Endothelial cell of hepatic sinusoid (primary cell): Measurements from ENCODE around the gene CDK11A.
"Not testable (repeated sequence)": the region's sequence is repeated elsewhere in the genome, so short reads cannot be mapped to it uniquely, and the experiment has no call there.

Source experiments
- in situ Hi-C: cut with HindIII; loops from 2 replicates; pipeline ENCODE4 v1.10.0; 2017; ENCODE audit warnings: low sequenced_read_pairs

Gene CDK11A

DNA sequence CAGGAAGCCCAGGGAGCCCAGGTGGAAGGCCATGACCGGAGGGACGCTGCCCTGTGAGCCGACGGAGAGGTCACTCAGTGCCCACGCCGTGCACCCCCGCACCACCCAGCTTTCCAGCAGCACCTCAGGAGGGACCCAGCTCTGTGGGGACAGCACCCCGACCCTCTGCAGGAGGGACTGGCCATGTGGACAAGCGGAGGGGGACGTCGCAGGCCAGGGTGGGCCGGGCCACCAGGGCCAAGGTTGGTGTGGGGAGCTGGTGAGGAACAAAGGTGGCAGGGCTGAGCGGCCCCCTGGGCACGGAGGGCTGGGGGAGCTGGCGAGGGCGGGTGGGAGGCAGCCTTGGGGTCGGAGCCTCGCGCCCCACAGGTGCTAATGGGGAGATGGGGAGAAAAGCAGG lies 31.3 kb upstream of the CDK11A start:
- in situ Hi-C loops: loop anchor here (5.0 kb wide), 2 partner anchors 67 to 132 kb away; no protein-coding TSS in a partner anchor

DNA sequence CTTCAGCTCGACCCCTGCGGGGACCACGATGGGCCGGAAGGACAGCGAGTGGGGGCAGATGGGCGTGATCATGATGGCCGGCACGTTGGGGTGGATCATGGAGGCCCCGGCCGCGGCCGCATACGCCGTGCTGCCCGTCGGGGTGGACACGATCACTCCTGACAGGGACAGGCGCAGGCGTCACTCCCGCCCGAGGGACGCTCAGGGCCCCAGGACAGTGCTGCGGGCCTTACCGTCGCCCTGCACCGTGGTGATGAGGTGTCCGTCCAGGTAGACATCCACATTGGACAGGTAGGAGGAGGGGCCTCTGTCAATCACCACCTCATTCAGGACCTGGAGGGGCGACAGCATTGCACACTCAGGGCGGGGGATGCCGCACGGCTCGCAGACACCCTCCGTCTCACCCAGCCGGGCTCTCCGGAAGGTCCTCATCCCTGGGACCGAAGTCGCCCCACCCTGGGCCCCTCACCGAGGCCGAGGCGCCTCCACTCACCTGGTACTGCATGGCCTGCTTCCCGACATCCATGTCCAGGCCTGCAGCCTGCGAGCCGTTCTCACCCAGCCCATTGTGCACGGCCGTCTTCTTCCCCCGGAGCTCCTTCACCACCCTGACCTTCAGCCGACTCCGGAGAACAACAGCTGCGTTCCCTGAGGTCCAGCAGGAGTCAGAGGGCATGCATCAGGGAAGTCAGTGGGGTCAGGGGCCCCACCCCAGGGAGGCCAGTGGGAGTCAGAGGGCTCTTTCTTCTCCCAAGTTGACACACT lies 30.1 kb upstream of the CDK11A start:
- in situ Hi-C loops: no loop called here

DNA sequence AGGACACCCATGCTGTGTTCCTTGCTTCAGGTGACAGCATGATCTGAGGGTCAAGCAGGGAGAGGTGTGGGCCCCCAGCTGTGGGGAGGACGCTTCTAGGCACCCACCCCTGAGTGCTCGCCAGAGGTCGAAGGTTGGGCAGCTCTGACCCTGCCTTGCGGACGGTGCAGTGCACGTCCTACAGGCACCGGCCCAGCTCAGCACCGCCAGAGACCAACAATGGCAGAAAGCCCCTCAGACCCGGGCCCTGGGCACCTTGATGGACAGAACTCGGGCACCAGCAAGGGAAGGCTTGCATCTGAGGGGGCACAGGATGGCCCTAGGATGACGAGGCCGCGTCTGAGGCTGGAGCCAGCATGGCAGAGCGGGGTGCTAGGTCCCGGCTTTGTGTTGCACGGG lies 29.4 kb upstream of the CDK11A start:
- in situ Hi-C loops: no loop called here

DNA sequence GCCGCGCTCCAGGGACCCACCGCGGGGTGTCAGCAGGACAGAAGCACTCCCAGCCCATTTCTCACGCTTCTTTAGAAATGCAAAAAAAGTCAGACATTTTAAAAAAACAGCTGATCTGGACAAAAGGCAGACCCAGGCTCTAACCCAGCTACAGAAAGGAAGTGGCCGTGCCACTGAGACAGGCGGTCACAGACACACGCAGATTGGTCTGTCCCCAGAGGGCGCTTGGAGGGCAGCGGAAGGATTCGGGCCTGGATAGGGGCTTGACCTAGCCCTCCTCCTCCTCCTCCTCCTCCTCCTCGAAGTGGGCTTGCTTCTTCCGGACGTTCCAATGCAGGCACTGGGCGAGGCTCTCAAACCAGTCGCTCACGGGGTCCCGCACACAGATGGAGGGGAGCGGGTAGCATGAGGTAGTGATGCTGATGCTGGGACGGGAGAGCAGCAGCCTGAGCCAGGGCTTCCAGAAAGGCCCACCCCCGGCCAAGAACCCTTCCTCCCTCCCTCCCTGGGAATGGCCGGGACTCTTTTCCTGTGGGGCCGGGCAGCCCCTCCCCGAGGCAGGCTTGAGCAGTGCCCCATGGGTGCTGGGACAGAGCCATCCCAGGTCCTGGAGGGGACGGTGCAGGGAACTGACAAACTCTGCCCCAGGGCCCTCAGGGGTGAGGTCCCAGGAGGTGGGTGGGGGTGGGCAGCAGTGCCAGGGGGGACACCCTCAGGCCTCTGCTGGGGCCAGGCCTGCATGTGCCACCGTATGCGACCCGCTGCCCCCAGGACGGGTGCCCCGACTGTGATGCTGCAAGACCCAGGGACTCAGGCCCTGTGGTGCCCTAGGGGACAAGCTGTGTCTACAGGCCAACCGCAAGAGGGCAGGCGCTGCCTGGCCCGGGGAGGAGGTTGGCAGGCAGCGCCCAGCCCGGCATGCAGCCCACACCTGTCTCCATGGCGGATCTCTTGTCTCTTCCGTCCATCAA lies 28.8 kb upstream of the CDK11A start:
- in situ Hi-C loops: no loop called here

DNA sequence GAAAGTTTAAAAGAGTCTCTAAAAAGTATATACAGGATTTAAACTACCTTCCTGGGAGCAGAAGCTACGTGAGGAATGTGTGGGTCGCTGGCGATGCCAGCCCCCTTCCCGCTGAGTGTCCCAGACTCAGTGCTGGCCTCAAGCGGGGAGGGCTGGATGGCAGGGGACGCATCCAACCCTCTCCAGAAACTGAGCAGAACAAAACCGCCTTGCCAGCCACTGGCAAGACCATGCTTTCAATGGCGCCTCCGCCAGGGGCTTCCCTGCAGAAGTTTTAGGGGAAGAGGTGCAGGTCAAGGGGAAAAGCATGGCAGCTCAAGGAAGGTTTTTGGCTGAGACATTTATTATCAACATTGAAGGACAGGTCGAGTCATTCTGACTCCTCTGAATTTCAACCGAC lies 28.0 kb upstream of the CDK11A start:
- in situ Hi-C loops: no loop called here

DNA sequence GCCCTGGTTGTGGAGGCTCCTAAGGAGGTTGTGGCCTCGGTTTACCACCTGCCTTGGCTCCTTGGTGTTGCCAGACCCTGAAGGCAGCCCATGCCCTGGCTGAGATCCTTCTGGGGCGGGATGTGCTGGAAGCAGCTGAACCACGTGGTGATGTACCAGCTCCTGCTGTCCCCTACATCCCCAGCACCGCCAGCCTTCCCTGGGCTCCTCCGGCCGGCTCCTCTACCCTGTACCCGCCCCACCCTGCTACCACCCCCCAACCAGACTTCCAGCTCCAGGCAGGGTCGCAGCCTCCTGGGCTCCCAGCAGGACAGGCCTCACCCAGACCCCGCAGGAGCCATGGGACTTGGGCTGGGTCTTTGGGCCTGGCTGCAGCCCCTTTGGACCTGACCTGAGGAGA lies 25.8 kb upstream of the CDK11A start:
- in situ Hi-C loops: not testable (repeated sequence)

DNA sequence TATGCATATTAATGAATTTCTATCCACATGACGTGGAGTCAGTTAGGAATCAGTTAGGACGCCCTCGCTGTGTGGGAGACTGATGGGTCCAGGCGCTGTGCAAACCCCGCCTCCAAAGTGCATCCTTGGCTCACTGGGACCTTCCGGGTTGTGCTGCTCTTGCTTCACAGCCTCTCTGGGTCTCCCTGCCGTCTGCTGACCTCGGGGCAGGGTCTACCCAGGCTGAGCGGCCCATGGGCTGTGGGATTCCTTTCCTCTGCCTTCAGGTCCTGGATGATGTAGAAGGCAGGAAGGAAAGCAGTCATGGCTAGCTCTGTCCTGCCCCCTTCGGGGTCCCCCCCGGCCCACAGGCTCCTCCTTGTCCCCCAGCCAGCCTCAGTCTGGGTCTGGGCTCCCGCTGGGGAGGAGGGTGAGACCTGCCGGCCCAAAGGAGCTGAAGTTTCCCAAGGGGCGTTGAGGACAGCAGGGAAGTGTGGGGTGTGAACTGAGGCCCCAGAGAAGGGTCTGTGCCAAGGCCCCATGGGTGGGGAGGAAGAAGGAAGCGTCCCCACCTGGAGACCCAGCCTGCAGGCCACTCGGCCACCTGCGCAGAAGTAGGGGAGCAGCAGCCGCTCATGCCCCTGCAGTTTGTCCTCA lies 24.6 kb upstream of the CDK11A start:
- in situ Hi-C loops: no loop called here

DNA sequence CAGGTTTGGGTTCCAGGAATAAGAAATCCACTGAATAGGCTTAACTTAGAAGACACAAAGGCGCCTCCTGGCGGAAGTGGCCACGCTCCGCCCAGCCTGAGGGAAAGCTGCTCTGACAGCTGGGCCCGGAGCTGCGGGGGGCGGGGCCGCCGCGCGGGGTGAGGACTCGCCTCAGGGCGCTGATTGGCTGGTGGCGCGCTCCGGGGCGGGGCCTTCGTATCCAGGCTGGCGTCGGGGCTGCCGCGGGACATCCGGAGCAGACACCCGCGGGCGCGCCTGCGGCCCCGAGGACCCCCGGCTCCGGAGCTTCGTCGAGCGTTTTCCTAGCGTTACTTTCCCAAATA lies 22.4 kb upstream of the CDK11A start:
- in situ Hi-C loops: not testable (repeated sequence)

DNA sequence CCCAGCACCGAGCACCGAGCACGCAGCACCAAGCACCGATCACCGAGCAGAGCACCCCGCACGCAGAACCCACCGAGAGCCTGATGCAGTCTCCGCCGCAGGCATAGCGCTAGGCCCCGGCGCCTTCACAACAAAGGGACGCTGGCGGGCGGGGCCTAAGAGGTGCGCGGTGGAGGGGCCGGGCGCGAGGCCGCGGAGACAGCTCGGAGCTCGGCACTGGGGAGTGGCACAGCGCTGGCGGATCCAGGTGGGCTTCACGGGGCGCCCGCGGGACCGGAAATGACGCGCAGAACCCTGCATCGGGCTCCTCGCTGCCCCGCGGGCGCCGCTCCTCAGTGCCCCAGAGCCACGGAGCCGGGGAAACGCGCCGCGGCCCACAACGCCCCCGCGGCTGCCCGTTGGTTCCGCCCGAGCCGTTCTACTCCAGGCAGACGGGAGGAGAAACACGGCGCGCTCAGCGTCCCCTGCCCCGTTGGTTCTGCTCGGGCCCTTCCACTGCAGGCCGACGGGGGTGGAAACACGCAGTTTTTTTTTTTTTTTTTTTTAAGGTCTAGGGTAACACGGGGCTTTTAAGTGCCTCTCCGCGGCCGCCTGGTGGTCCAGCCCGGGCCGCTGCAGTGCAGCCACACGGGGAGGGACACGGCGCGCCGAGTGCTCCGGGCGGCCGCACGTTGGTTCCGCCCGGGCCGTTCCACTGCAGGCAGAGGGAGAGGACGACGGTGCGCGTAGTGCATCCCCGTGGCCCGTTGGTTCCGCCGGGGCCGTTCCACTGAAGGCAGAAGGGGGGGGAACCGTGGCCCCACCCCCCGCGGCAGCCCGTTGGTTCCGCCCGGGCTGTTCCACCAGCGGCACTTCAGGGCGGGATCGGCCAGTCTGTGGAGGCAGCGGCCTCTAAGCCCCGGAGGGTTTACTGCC lies 21.8 kb upstream of the CDK11A start:
- in situ Hi-C loops: not testable (repeated sequence)

DNA sequence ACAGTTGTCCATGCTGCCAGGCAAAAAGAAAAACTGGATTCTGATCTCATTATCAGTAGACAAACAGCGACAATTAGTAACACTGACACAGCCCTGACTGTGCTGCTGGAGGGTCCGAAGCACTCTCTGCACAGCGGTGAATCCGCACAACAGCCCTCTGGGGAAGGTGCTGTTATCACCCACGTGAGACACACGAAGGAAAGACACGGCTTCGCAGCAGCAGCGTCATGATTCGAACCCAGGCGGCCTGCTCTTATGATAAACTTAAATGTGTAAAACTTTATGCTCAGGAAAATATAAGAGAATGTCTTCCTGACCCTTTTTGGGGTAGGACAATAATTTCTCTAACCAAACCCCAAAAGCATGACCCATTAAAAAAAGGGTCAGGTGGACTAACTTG lies 18.4 kb upstream of the CDK11A start:
- in situ Hi-C loops: not testable (repeated sequence)

DNA sequence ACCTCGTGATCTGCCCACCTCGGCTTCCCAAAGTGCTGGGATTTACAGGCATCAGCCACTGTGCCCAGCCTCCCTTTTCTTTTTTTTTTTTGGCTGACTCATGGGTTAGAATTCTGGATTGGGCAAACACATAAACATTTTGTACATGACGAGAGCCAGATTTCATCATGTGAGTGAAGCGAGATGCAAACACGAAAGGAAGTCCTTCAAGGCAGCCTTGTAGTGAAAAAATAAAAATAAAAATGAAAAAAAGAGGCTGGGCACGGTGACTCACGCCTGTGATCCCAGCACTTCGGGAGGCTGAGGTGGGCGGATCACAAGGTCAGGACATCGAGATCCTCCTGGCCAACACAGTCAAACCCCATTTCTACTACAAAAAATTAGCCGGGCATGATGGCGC lies 16.9 kb upstream of the CDK11A start:
- in situ Hi-C loops: not testable (repeated sequence)

DNA sequence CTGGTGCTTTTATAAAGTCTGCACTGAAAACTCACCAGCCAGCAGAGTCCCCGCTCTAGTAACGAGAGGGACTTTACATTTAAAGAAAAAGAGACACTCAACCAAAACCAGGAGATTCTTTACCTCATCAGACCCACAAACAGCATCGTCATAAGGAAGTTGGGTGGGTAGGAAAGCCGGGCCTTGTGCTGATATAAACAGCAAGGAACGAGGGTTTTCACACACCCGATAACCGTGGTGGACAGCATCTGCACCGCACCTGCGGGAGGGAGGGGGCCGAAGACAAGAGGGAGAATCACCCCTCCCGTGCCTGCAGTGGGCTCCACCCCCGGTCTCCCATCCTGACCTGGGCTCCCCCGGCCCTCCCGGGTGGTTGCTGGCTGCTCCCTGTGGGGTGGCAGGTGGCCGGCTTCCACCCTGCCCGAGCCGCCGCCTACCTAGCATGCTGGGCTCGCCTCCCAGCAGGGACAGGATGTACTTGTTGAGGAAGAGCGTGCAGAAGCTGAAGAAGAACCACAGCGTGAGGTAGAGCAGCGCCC lies 14.7 kb upstream of the CDK11A start:
- in situ Hi-C loops: not testable (repeated sequence)

DNA sequence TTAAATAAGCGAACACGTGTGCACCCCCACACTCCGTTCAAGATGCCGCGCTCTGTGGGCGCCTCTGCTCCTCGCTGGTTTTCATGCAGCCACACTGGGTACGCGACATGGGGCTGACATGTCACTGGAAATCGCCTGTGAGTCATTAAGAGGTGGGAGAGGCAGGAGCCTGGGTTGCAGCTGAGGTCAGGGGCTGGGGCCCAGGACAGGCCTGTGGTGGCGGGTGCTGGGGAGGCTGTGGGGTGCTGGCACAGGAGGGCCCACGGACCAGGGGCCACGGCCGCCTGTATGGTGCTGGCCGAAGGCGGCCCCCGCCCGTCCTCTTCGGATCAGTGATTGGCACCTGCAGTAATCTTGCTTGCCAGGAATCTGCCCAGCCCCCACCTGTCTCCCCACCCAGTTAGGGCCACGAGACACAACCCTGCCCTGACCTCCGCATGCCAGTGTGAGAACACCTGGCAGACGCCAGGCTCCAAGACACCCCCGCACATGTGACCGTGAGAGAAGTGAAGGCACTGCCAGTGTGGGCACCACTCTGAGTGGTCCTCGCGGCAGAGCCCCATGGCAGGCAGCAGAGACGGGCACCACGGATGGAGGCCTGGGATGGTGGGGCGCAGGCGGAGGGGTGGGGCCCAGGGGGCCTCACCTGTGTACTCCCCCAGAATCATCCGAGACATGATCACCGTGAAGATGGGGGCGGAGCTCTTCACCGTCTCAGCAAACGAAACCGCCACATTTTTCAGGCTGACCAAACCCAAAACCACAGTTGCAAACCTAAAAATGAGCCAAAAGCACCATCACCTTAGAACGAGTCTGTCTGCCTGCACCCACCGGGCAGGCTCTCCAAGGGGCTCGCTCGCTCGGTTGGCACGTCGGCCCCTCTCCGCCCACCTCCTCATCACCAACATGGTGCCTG lies 13.8 kb upstream of the CDK11A start:
- in situ Hi-C loops: not testable (repeated sequence)

DNA sequence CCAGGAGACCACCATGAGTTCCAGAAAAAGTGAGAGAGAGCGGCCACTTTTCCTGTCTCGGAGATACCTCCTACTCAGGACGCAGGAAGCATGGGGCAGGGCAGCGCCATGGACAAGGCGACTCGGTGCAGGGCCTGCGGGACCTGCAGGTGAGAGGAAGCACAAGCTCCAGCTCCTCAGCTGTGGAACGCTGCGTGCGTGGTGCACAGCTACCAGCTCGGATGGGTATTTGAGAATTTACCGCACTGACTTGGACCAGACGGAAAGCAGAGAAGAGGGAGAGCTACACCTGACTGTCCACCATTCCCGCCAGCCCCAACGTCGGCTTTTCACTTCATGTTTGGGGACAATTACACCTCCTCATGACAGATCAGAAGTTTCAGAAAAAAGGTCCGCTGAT lies 8.2 kb upstream of the CDK11A start:
- in situ Hi-C loops: no loop called here

DNA sequence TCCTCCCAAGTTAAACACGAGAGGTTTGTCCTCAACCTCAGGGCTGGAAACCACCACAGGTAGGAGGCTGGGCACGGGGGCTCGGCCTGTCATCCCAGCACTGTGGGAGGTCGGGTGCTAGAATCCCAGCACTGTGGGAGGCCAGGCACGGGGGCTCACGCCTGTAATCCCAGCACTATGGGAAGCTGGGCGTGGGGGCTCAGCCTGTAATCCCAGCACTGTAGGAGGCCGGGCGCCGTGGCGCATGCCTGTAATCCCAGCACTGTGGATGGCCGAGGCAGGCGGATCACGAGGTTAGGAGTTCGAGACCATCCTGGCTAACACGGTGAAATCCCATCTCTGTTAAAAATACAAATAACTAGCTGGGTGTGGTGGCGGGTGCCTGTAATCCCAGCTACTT lies 6.7 kb upstream of the CDK11A start:
- in situ Hi-C loops: no loop called here

DNA sequence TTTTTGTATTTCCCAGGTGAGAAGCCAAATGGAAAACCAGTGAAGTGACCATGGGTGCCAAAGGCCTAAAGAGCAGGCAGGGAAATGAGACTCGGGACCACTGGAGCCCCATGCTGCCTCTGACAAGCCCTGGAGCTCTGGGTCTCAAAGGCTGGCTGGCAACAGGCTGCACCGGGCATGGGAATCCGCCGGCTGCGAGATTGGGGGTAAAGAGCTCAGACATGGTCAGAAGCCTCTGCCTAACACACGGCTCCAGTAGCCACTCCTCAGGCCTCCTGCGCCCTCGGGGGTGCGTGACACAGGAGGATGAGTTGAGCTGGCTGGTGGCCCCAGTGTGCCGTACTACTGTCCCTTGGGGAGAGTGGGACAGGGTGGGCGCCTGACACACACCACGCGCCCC lies 6.1 kb upstream of the CDK11A start:
- in situ Hi-C loops: not testable (repeated sequence)

DNA sequence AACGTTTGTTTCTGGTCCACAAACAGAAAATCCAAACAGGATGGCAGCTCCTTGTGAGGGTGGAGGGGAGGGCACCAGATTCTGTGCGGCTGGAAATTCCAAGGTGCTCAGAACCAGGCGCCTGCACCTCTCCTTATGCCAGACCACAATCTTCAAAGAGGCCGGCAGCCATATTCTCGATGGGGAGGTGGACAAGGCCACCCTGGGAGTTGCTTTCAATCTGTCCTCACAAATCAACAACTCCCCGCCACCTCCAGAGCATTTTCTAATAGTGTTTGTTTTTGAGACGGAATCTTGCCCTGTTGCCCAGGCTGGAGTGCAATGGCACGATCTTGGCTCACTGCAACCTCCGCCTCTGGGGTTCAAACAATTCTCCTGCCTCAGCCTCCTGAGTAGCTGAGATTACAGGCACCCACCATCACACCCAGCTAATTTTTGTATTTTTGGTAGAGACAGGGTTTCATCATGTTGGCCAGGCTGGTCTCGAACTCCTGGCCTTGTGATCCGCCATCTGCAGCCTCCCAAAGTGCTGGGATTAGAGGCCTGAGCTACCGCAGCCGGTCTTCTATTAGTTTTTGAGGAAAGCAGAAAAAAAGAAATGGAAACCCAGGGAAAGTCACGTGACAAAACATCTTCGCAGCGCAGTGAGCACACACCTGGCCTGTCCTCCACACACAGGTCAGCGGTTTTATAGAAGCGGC lies 5.1 kb upstream of the CDK11A start:
- in situ Hi-C loops: not testable (repeated sequence)

DNA sequence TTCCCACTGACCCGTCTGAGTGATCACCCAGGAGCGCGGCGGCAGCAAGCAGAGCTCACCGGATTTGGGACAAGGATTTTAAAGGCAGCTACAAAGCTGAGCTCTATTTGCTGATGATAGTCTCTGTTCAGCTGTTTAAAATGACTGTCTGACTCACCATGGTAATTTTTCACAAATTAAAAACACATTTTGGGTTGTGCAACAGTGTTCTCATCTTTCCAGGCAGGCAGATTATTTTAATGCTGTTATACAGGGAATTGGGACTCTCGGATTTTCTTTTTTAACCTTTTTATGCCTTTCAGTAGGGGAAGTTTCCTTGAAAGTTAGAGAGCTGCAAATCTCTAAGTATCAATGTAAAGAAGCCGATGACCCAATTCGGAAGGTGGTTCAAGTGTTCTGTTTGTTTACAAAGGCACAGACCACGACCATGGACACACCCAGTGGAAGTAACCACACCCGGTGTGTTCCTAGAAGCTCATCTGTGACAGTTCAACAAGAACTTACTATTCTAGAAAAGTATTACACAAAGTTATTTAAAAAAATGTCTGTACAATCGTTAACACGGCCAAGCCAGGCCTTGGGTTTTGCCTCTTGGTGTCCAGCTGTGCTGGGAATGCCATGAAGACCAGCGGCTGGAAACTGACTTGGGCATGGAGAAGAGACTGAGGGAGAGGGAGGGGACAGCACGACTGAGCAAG lies 4.3 kb upstream of the CDK11A start:
- in situ Hi-C loops: not testable (repeated sequence)
